K562 (cell line): Measurements from ENCODE around the gene CEP128.

Experiments
- AFF4 ChIP-seq: sonication (generic); formaldehyde crosslinking; IDR thresholded peaks from 2 replicates; pipeline ENCODE4 v1.8.0; 2023; ENCODE audit warnings: mild to moderate bottlenecking, missing genetic modification reagents
- CREM ChIP-seq: IDR thresholded peaks from 2 replicates; pipeline ENCODE4 v1.6.1; 2014; ENCODE audit warnings: antibody characterized with exemption, low read depth
- HNRNPLL ChIP-seq: fragments of 200-400 bp; formaldehyde crosslinking; IDR thresholded peaks from 2 replicates; pipeline ENCODE4 v1.6.1; 2017; ENCODE audit warnings: low read length, low read depth, mild to moderate bottlenecking; ENCODE audit not compliant: poor library complexity, severe bottlenecking
- KAT2B ChIP-seq: IDR thresholded peaks from one replicate; pipeline ENCODE4 v1.6.1; 2012; ENCODE audit warnings: low read depth, mild to moderate bottlenecking, control low read depth, inconsistent platforms, low read length, moderate library complexity
- PCBP1 ChIP-seq: fragments of 200-400 bp; formaldehyde crosslinking; IDR thresholded peaks from 2 replicates; pipeline ENCODE4 v1.6.1; 2018; ENCODE audit warnings: mild to moderate bottlenecking, low read depth, low read length; ENCODE audit not compliant: poor library complexity, severe bottlenecking
- ZBTB11 ChIP-seq, 3 experiments: fragments of 200-800 bp in 1 of 3; fragments of 250-450 bp in 1 of 3; fragments of 450-650 bp in 1 of 3; sonication (Bioruptor Pico) in 1 of 3; sonication (Bioruptor generic) in 1 of 3; formaldehyde crosslinking in 1 of 3; IDR thresholded peaks; 2 replicates each; pipeline versions ENCODE4 v1.6.1 to v1.8.0; 2016 to 2022; ENCODE audit warnings: mild to moderate bottlenecking in 2 of 3, missing genetic modification characterization in 2 of 3, missing compliant biosample characterization in 1 of 3, moderate library complexity in 1 of 3

- TF ChIP-seq CREM = no peak
- no peak for TF ChIP-seq PCBP1
- no peak for TF ChIP-seq AFF4 (CRISPR knock-in tag)
- no peak for TF ChIP-seq HNRNPLL
- no peak for TF ChIP-seq ZBTB11 (CRISPR knock-in tag; IDR thresholded peaks at IDR 0.05)
- no peak for TF ChIP-seq KAT2B
These were observed 355.4 kb downstream of the CEP128 start for GRCh38 chr14:80586131-80586530.
